GM19395 (cell line): ENCODE data around the gene RPP40.
"Not testable (repeated sequence)": the region's sequence is repeated elsewhere in the genome, so short reads cannot be mapped to it uniquely, and the experiment has no call there.

Experiments
- ATAC-seq: cut with Tn5 transposase; IDR thresholded peaks from one replicate; pipeline ENCODE4 v1.9.1; 2021; ENCODE audit warnings: mild to moderate bottlenecking, moderate library complexity; ENCODE audit not compliant: unreplicated experiment

The RPP40 gene

DNA sequence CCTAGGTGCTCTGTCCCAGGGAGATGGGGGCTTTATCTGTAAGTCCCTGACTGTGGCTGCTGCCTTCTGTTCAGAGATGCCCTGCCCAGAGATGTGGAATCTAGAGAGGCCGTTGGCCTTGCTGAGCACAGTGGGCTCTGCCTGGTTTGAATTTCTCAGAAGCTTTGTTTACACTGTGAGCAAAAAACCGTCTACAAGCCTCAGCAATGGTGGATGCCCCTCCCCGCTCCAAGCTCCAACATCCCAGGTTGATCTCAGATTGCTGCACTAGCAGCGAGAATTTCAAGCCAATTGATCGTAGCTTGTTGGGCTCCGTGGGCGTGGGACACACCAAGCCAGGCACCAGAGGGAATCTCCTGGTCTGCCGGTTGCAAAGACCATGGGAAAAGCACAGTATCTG is 16.3 kb upstream of the RPP40 start:
- no peak for ATAC-seq

DNA sequence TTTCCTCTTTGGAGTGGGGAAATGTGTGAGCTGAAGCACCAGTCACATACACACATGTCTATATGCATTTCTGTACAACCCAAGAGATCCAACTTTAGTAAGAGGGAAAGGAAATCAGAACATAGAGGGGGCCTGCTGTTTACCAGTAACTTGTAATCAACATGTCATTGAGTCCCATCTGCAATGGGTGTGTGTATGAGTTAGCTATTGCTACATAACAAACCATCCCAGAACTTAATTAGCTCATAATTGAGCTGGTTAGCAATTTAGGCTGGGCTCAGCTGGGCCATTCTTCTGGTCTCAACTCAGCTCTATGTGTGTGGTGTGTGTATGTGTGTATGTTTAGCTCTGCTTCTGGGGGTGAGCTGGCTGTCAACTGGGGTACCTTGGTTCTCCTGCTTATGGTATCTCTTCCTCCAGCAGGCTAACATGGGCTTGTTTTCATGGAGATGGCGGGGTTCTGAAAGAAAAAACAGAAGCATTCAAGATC is 10.3 kb upstream of the RPP40 start:
- ATAC-seq, result no peak

DNA sequence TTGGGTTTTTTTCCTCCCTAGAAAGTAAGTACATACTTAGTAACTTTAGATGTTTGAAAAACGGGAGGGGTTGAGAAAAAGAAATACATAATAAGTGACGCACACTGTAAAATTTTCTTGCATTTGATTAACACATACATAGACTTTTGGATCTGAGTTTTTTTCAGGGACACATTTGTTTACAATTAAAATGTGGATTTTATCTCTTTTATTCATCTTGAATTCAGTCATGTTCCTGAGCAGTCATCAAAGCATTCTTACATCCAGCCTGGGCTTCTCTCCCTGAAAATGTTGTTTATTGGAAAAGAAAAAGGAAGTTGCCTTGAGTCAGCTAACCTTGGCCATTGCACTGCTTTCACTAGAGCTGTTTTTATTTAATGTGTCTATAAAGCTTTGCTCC is 8.7 kb upstream of the RPP40 start:
- no peak for ATAC-seq

DNA sequence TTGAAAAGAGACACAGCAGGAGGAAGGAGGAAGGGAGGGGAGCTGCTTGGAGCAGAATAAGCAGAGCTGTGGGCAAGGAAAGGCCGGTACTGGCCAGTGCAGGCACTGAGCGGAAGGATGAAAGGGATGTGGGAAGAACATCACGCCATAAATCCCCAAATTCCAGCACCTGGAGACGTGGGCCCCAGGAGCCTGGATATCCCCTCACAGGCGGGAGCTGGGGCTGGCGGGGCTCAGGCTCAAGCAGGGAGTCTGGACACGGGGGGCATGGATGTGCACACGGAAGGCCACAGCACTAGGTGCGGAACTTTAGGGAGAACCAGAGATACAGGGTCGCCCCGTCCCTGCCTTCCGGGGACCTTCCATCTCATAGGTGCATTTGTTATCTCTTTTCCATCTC is 7.5 kb upstream of the RPP40 start:
- ATAC-seq, result no peak

DNA sequence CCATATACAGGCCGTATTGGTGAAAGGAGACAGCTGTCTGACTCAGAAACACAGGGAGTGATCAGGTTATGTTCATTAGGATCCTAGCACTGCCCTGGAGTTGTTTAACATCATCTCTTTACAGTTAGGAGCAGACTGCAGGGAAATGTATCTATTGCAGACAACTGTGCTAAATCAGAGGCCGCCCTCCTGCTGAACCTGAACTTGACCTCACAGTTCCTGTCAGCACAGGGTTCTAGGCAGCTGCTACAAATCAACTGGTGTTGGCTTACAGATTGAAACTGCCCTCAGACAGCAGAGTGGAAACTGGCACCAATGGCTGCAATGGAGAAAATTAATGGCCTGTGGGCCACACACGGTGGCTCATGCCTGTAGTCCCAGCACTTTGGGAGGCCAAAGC is 3.7 kb upstream of the RPP40 start:
- no peak for ATAC-seq

DNA sequence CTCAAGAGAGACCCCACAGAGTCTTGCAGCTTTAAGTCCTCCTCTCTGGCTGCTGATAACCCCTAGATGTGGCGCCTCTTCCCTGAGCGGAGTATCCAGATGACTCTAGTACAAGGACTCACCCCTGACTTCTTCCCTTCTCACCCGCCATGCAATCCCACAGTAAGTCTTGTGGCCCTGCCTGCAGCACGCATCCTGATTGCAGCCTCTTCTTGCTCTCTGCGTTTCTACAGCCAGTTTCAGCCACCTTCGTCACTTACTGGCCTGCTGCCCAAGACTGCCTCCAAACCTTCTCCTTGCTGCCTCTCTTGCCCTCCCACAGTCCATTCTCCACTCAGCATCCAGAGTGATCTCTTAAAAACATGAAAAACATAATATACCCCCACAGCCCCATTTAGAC is 2.4 kb upstream of the RPP40 start:
- no peak for ATAC-seq

DNA sequence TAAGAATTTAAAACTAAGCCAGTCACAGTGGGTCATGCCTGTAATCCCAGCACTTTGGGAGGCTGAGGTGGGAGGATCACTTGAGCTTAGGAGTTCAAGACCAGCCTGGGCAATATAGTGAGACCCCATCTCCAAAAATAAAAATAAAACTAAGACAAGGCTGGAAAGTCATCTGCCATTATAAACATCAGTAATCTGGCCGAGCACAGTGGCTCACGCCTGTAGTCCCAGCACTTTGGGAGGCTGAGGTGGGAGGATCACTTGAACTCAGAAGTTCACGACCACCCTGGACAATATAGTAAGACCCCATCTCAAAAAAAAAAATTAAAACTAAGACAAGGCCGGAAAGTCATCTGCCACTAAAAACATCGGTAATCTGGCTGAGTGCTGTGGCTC is 1.2 kb upstream of the RPP40 start:
- not testable (repeated sequence) for ATAC-seq

DNA sequence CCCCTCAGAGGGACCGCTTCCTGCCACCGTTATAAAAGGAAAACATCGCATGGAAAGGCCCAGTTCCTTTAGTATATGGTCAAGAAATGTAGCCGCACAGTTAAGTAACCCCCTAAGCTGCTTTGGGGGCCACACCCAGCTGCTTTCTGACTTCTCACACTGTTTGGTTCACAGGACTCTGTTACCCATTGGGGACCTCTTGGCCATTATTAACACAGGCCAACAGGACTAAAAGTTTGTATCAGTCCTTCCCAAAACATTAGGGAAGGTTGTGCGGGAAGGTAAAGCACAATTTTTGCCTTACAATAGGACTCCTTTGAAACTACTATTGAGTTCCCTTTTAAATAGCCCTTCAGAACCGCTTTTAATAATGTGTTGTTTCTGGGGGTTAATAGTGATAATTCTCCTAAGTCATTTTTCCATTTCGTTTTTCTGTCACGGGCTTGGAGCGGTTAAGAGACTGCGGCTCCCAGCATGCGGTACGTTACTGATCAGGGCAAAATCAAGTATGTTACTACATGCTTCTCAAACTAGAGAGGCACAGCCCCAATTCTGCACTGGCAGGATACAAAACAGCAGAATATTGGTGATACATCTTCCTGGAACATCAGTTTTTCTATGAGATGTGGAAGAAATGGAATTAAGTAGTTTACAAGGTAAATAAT is 668 bp upstream of the RPP40 start:
- peak; percentile 5 for ATAC-seq

DNA sequence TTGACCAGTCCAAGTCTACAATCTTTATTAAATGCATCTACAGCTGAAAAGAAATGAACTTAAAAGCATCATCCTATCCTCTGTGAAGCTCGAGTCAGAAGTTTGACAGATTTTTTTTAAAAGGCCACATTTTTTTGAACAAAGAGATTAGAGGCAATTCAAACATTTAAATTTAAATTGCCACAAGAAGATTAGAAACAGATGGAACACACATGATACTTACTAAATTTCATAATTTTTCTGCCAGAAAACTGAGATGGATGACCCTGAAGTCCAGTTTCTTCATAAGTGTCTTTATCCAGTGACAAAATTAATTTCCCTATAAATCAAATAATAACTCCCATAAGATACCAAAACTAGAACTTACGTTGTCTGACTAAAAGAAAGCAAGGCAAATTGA is 4.3 kb downstream of the RPP40 start:
- no peak for ATAC-seq

DNA sequence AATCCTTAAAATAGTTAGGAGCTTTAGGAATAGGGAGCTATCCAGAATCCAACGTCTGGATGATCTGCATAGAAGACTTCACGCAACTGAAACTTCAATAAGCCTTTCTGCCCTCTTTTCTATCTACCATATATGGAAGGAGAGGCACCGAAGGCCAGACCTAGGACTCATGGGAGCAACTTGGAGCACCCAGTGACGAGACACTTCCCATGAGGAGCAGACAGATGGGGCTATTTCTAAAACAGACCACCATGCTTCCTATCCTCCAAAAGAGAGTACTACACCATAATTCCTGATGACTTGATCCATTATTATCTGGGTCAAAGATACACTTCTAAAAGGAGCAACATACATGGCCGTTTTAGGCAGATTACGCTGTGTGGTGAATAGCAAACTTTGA is 6.0 kb downstream of the RPP40 start:
- no peak for ATAC-seq

DNA sequence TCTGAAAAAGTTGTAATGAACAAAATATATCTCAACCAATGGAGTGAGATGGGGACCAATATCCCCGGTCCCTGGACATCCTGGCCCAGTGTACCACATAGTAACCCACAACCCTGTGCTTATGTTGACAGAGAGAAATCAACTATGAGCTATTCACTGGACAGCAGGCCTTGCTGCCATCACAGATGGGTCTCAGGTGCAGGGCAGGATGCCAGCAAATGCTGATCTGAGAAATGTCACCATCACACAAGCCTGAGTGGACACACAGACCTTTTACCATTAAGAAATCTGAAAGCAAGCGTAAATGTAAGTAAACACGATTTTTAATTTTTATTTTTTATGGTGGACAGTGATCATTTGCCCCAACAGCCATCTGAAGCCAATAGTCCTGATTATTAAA is 9.1 kb downstream of the RPP40 start:
- ATAC-seq, result no peak

DNA sequence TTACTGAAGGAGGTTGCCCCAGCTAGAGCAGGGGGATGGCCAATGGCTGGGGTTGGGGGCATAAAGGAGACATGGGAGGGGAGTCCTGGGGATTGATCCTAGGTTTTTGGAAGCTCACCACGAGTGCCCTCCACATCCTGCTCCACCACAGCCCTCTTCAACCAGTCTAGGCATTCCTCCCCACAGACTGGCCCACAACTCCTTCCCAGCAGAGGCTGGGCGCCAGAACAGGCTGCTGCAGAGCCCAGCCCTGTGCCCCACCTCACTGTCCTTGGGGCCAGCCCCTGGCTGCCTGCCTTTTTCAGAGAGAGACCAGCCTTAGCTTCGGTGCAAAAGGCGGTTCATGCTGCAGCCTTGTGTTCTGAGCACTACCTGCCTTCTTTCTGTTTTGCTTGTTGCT is 16.4 kb downstream of the RPP40 start:
- no peak for ATAC-seq

DNA sequence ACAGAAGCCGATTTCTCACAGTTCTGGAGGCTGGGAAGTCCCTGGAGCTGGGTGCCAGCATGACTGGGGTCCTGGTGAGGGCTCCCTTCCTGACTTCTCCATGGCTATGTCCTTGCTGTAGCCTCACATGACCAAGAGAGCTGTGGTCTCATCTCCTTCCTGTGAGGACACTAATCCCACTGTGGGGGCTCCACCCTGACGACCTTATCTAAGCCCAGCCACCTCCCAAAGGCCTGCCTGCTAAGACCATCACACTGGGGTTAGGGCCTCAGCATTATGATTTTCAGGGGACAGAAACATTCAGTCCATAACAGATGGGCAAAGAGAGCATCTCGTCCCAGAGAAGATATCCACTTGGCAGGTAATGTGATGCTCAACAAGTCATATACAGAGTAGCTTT is 16.8 kb downstream of the RPP40 start:
- no peak for ATAC-seq

DNA sequence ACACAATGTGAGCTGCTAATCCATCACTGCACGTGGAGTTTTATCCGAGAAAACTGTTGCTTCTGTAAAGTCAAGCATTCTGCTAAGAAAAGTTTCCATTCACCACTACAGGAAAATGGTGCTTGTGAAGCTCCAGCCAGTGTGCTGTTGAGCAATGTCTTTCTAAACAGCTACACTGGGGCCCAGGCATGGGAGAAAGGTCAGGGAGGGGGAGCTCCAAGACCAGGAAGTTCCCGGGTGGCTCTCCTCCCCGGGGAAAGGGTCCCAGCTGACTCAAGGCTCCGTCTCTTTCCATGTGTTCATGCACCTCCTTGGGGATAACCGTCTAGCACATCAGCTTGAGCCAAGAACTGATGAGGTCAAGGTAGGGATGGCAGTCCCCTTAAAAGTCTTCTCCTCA is 20.5 kb downstream of the RPP40 start:
- ATAC-seq, result no peak

DNA sequence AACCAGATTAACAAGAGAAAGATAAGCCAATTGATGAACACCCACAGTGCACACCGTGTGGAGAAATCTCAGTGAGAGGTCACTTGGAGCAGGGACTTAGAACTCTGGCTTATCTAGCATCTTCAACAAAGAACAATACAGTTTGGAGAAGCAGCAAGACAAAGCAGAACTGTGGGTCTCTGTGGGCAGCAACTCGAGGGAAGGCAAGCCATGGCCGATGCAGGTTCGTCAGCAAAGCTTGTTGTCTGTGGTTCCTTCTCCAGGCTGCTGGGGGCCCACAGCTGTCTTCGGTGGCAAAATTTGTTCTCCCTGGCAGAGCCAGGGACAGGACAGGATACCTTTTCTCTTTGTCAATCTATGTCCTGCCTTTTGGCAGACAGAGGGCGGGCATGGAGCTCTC is 22.1 kb downstream of the RPP40 start:
- ATAC-seq, result no peak

DNA sequence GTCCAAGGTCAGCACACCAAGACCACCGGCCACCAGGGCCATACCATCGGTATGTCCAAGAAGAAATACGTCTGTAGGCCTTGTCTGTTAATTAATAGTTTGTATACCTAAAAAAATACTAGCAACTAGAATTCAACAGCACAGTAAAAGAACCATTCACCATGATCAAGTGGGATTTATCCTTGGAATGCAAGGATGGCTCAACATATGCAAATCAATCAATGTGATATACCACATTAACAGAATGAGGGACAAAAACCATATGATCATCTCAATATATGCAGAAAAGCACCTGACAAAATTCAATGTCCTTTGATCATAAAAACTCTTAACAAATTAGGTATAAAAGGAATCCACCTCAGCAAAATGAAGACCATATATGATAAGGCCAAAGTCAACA is 24.4 kb downstream of the RPP40 start:
- ATAC-seq, result no peak

DNA sequence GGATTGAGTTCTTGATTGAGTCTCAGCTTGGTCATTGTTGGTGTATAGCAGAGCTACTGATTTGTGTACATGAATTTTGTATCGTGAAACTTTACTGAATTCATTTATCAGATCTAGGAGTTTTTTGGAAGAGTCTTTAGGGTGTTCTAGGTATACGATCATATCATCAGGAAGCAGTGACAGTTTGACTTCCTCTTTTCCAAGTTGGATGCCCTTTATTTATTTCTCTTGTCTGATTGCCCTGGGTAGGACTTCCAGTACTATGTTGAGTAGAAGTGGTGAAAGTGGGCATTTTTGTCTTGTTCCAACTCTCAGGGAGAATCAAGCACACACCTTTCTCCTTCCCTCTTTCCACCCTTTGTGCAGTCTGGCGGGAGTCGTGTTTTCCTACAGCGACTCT is 26.4 kb downstream of the RPP40 start:
- ATAC-seq, result no peak

DNA sequence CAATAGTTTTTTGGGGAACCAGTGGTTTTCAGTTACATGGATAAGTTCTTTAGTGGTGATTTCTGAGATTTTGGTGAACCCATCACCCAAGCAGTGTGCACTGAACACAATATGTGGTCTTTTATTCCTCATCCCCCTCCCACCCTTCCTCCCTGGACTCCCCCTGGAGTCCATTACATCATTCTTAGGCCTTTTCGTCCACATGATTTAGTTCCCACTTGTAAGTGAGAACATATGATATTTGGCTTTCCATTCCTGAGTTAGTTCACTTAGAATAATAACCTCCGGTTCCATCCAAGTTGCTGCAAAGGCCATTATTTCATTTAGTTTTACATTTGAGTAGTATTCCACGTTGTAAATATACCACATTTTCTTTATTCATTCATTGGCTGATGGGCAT is 28.3 kb downstream of the RPP40 start:
- no peak for ATAC-seq

DNA sequence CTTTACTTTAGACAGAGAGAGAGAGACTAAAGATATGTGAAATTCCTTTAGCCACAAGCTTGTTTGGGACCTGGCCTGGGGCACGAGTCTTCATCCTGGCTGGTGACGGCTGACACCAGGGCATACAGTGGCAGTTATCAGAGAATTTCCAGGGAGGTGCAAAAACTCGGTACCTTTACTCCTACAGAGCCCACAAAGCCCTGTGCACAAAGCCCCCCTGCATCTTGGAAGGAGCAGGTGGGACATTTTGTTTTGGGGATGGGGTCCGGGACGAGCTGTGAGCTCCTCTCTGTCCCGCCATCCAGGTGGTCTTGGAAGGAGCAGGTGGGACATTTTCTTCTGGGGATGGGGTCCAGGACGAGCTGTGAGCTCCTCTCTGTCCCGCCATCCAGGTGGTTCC is 28.9 kb downstream of the RPP40 start:
- no peak for ATAC-seq

DNA sequence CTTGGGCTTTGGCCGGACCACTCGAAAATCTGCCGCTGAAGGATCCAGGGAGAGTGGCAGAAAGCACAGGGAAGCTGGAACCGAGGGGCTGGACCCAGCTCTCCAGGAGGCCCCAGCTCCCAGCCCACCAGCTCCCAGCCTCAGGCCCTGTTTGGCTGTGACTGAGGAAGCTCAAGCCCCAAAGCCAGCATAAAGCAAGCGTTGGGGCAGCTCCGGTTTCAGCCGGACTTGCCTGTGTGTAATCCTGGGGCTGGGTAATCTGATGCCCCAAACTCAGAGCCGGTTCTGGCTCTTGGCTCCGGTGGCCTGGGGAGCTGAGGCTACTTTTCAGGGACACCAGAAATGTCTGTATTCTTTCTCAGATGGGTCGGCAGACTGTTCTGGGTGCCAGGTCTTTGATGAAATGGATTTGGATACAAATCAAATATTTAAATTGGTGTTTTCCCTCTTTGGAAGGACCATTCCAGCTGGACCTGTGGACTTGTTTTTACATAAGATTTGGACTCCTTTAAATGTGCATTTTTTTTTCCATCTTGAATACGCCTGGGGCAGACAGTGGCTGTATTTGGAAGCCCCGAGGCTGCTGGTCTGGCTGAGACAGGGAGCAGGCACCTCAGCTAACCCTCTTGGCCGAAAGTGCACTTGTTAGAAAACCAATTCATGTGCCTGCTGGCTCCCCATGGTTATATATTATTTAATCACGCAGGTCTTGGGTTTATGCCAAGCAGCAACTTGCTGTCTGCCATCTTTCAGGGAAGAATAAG is 29.7 kb downstream of the RPP40 start:
- ATAC-seq, result no peak

DNA sequence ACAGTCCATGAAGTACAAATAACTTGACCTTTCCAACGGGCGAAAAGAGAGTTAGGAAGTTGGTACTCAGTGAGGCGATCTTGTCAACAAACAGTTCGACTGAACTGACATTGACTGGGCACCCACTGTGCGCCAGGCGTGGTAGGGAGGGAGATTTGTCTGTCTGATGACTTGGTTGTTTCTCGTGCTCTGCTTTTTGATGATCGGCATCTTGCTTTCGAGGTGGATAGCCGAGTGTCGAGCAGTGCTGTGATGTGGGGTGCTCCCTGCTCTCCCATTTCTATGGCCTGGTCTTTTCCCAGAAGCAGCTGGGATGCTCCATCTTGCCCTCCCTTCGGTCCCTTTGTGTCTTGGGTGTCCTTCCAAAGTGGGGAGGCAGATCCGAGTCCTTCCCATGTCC is 30.4 kb downstream of the RPP40 start:
- no peak for ATAC-seq

DNA sequence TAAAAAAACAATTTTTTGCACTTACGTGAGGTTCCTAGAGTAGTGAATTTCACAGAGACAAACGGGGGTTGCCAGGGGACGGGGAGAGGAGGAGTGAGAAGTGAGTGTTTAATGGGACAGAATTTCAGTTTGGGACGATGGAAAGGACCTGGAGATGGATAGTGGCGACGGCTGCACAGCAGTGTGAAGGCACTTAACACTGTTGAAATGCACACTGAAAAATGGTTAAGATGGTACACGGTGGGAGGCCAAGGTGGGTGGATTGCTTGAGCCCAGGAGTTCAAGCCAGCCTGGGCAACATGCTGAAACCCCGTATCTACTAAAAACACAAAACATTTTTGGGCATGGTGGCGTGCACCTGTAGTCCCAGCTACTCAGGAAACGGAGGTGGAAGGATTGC is 31.4 kb downstream of the RPP40 start:
- no peak for ATAC-seq

DNA sequence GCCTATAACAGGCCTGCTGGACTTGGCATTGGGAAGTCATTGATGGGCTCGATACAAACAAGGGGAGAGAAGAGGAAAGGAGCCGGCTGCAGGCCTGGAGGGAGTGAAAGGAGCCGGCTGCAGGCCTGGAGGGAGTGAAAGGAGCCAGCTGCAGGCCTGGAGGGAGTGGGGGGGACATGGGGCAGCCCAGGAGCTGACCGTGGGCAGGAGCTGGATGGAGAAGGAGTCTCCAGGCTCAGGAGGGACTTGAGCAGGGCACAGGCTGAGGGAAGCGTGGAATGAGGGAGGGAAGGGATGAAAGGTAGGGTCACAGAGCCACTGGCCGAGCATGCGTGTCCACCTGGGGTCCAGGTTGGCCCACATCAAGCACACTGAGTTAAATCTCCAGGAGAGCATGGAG is 32.0 kb downstream of the RPP40 start:
- ATAC-seq, result no peak
